Ammon's horn (tissue), 1 donor: ENCODE results near the gene TMEM181.
"Not testable (repeated sequence)": the region's sequence is repeated elsewhere in the genome, so short reads cannot be mapped to it uniquely, and the experiment has no call there.

Source experiments
- DNase-seq: peaks from one replicate; pipeline ENCODE4 v3.0.0-alpha.2; 2016; ENCODE audit warnings: low spot score

TMEM181 gene

GRCh38 chr6:158595223-158595622, 35.3 kb downstream of the TMEM181 start:
- DNase-seq = no peak

GRCh38 chr6:158596861-158597260, 37.0 kb downstream of the TMEM181 start:
- DNase-seq = peak; percentile 46

- DNase-seq = no peak
These were observed 37.7 kb downstream of the TMEM181 start for GRCh38 chr6:158597565-158597964.

- no peak for DNase-seq
These were observed 39.7 kb downstream of the TMEM181 start for GRCh38 chr6:158599635-158600034.

GRCh38 chr6:158603261-158604047, 43.6 kb downstream of the TMEM181 start:
- DNase-seq = no peak

- DNase-seq = no peak
These were observed 44.1 kb downstream of the TMEM181 start for GRCh38 chr6:158604048-158604406.

GRCh38 chr6:158605266-158605878, 45.5 kb downstream of the TMEM181 start:
- peak; percentile 85 for DNase-seq

GRCh38 chr6:158606011-158606410, 46.1 kb downstream of the TMEM181 start:
- not testable (repeated sequence) for DNase-seq

GRCh38 chr6:158606935-158607334, 47.0 kb downstream of the TMEM181 start:
- no peak for DNase-seq

- no peak for DNase-seq
These were observed 47.7 kb downstream of the TMEM181 start for GRCh38 chr6:158607411-158608170.

GRCh38 chr6:158608221-158608620, 48.3 kb downstream of the TMEM181 start:
- no peak for DNase-seq

GRCh38 chr6:158609455-158610155, 49.7 kb downstream of the TMEM181 start:
- no peak for DNase-seq

GRCh38 chr6:158610319-158610968, 50.6 kb downstream of the TMEM181 start:
- DNase-seq = no peak

GRCh38 chr6:158611039-158611438, 51.1 kb downstream of the TMEM181 start:
- no peak for DNase-seq

- no peak for DNase-seq
These were observed 51.9 kb downstream of the TMEM181 start for GRCh38 chr6:158611541-158612370.

GRCh38 chr6:158614606-158615005, 54.7 kb downstream of the TMEM181 start:
- not testable (repeated sequence) for DNase-seq

- DNase-seq = not testable (repeated sequence)
These were observed 58.4 kb downstream of the TMEM181 start for GRCh38 chr6:158618289-158618688.

GRCh38 chr6:158619922-158620801, 60.3 kb downstream of the TMEM181 start:
- no peak for DNase-seq

- no peak for DNase-seq
These were observed 61.2 kb downstream of the TMEM181 start for GRCh38 chr6:158620963-158621693.
